Measurements from ENCODE around the gene PZP.

The PZP gene

GRCh38 chr12:9163392-9163791 lies 44.8 kb downstream of the PZP start:
- Histone ChIP-seq H3K9me3 (ENCODE audit: control extremely low read depth in 1 of 5, control insufficient read depth in 4 of 5, insufficient read depth in 2 of 5, low read depth in 1 of 5, low read length in 4 of 5) (no peaks in the 10 kb centered on the region), H3K4me3 (ENCODE audit: control insufficient read depth in 1 of 7, extremely low read depth in 1 of 7, insufficient read depth in 4 of 7, low read depth in 2 of 7, low read length in 6 of 7) (no peak overlapping the region), H3K27me3 (replicated peaks in 2 of 5; ENCODE audit: control insufficient read depth in 4 of 5, insufficient read depth in 5 of 5, low read length in 4 of 5) (no peaks in the 10 kb centered on the region), H3K36me3 (ENCODE audit: control insufficient read depth in 4 of 4, insufficient read depth in 4 of 4, low read length in 3 of 4) (no peaks in the 10 kb centered on the region), H3K27ac (ENCODE audit: insufficient read depth in 1 of 2, low read depth in 1 of 2, low read length in 2 of 2, poor library complexity in 1 of 2, severe bottlenecking in 2 of 2) (no peak overlapping the region), H3K4me1 (ENCODE audit: control extremely low read depth in 1 of 4, control insufficient read depth in 4 of 4, insufficient read depth in 4 of 4, low read length in 3 of 4) (no peaks in the 10 kb centered on the region)
- DNase-seq, result no peak
- CTCF ChIA-PET, result interaction anchor here (0.6 to 1.1 kb wide), 2 partner anchors 28 to 170 kb away, joined by 3 read pairs; no protein-coding TSS in a partner anchor
- WGBS (ENCODE audit: insufficient coverage), result no CpG with 5 or more reads among the region's 5 CpGs
- POLR2A ChIA-PET, result no interaction called here

DNA sequence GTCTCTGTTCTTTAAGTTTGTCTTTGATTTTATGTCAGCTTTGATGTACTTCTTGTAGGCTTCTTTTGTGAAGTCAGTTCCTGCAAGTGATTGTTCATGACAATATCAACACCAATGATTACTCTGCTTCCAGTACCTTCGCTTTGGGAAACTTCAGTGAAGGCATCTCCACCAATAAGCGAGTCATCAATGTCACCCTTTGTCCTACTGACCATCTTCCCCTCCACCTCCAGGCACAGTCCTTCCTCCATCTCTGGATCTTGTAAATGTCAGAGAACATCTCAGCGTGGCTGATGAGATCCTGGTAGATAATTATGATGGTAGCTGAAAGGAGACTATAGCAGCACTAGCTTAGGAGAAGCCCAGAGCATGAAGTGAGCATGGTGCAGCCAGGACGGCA lies 52.1 kb downstream of the PZP start:
- ChIA-PET POLR2A (no interaction called here), CTCF (interaction anchor here (0.6 kb wide), 1 partner anchor 308 kb away, joined by 3 read pairs; no protein-coding TSS in a partner anchor)
- no peaks in the 10 kb centered on the region for H3K27me3 ChIP-seq (replicated peaks in 2 of 5; ENCODE audit: control insufficient read depth in 4 of 5, insufficient read depth in 5 of 5, low read length in 4 of 5)
- DNase-seq, result no peak
- 100% methylated on average over 3 of the region's 4 CpGs for WGBS (ENCODE audit: insufficient coverage)
- no peaks in the 10 kb centered on the region for H3K36me3 ChIP-seq (ENCODE audit: control insufficient read depth in 4 of 4, insufficient read depth in 4 of 4, low read length in 3 of 4)
- no peak overlapping the region for H3K4me3 ChIP-seq (ENCODE audit: control insufficient read depth in 1 of 7, extremely low read depth in 1 of 7, insufficient read depth in 4 of 7, low read depth in 2 of 7, low read length in 6 of 7)
- H3K27ac ChIP-seq (ENCODE audit: insufficient read depth in 1 of 2, low read depth in 1 of 2, low read length in 2 of 2, poor library complexity in 1 of 2, severe bottlenecking in 2 of 2), result no peak overlapping the region
- no peaks in the 10 kb centered on the region for H3K4me1 ChIP-seq (ENCODE audit: control extremely low read depth in 1 of 4, control insufficient read depth in 4 of 4, insufficient read depth in 4 of 4, low read length in 3 of 4)
- no peaks in the 10 kb centered on the region for H3K9me3 ChIP-seq (ENCODE audit: control extremely low read depth in 1 of 5, control insufficient read depth in 4 of 5, insufficient read depth in 2 of 5, low read depth in 1 of 5, low read length in 4 of 5)

DNA sequence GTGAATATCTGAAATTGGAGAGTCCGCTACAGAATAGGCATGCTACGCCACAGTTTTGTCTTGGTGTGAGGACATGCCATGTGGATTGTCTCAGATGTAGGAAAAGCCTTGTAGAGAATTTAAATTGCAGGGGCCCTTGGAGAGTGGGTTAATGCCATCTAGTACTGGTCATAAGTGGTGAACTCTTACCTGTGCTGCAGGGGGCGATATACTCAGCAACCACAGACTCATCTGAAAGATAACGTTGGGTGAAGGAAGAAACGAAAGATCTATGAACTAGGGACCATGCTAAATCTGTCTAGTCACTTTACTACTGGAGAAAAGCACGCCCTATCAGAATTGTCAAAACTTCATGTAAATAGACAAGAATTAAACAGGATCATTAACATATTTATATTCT lies 58.8 kb downstream of the PZP start:
- Histone ChIP-seq H3K36me3 (ENCODE audit: control insufficient read depth in 4 of 4, insufficient read depth in 4 of 4, low read length in 3 of 4) (no peaks in the 10 kb centered on the region), H3K27ac (ENCODE audit: insufficient read depth in 1 of 2, low read depth in 1 of 2, low read length in 2 of 2, poor library complexity in 1 of 2, severe bottlenecking in 2 of 2) (no peak overlapping the region), H3K4me1 (ENCODE audit: control extremely low read depth in 1 of 4, control insufficient read depth in 4 of 4, insufficient read depth in 4 of 4, low read length in 3 of 4) (no peaks in the 10 kb centered on the region), H3K27me3 (replicated peaks in 2 of 5; ENCODE audit: control insufficient read depth in 4 of 5, insufficient read depth in 5 of 5, low read length in 4 of 5) (no peaks in the 10 kb centered on the region), H3K4me3 (ENCODE audit: control insufficient read depth in 1 of 7, extremely low read depth in 1 of 7, insufficient read depth in 4 of 7, low read depth in 2 of 7, low read length in 6 of 7) (no peak overlapping the region), H3K9me3 (ENCODE audit: control extremely low read depth in 1 of 5, control insufficient read depth in 4 of 5, insufficient read depth in 2 of 5, low read depth in 1 of 5, low read length in 4 of 5) (peaks cover 0 to 17% (median 2%) of the 10 kb centered on the region in 5 experiments)
- WGBS (ENCODE audit: insufficient coverage), result 98% methylated on average over 4 of the region's 6 CpGs
- POLR2A ChIA-PET, result no interaction called here
- CTCF ChIA-PET, result no interaction called here
- no peak for DNase-seq

DNA sequence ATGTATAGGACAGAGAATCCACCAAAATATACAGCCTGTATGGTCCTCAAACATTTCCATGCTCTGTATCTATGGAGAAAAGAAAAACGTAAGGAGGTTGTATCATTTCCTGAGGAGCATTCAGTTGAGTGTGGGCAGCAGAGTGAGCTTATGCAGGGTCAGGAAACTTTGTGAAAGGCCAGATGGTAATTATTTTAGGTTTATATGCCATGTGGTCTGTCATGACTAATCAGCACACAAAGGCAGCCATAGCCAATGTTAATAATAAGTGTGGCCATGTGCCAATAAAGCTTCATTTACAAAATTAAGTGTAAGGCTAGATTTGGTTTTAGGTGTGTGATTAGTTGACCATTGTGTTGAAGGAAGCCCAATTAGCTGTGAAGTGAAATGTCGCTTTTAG lies 59.3 kb downstream of the PZP start:
- Histone ChIP-seq H3K36me3 (ENCODE audit: control insufficient read depth in 4 of 4, insufficient read depth in 4 of 4, low read length in 3 of 4) (no peaks in the 10 kb centered on the region), H3K27ac (ENCODE audit: insufficient read depth in 1 of 2, low read depth in 1 of 2, low read length in 2 of 2, poor library complexity in 1 of 2, severe bottlenecking in 2 of 2) (no peak overlapping the region), H3K4me1 (ENCODE audit: control extremely low read depth in 1 of 4, control insufficient read depth in 4 of 4, insufficient read depth in 4 of 4, low read length in 3 of 4) (no peaks in the 10 kb centered on the region), H3K9me3 (ENCODE audit: control extremely low read depth in 1 of 5, control insufficient read depth in 4 of 5, insufficient read depth in 2 of 5, low read depth in 1 of 5, low read length in 4 of 5) (peaks cover 1 to 22% (median 3%) of the 10 kb centered on the region in 5 experiments), H3K4me3 (ENCODE audit: control insufficient read depth in 1 of 7, extremely low read depth in 1 of 7, insufficient read depth in 4 of 7, low read depth in 2 of 7, low read length in 6 of 7) (no peak overlapping the region), H3K27me3 (replicated peaks in 2 of 5; ENCODE audit: control insufficient read depth in 4 of 5, insufficient read depth in 5 of 5, low read length in 4 of 5) (no peaks in the 10 kb centered on the region)
- DNase-seq, result no peak
- ChIA-PET CTCF (no interaction called here), POLR2A (no interaction called here)
- WGBS (ENCODE audit: insufficient coverage), result 83% methylated on average over 1 of the region's 2 CpGs

DNA sequence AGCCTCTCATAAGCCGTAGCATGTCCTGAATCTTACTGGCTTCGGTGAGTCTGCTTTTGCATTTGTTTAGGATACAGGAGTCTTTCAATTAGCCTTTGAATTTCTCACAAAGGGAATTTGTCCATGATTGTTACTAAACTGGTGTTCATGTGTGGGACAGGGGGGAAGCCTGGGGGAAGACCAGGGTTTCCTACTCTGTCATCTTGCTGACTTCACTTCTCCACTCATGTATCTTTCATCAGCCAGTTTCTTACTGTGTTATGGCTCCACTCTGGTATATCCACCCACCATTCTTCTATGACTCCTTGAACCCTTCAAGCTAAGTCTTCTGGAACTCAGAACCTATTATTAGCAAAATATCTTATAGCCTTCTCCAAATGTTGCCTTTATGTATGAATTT lies 60.7 kb downstream of the PZP start:
- no peak for DNase-seq
- POLR2A ChIA-PET, result no interaction called here
- no peak overlapping the region for H3K27ac ChIP-seq (ENCODE audit: insufficient read depth in 1 of 2, low read depth in 1 of 2, low read length in 2 of 2, poor library complexity in 1 of 2, severe bottlenecking in 2 of 2)
- no peaks in the 10 kb centered on the region for H3K27me3 ChIP-seq (replicated peaks in 2 of 5; ENCODE audit: control insufficient read depth in 4 of 5, insufficient read depth in 5 of 5, low read length in 4 of 5)
- H3K9me3 ChIP-seq (ENCODE audit: control extremely low read depth in 1 of 5, control insufficient read depth in 4 of 5, insufficient read depth in 2 of 5, low read depth in 1 of 5, low read length in 4 of 5), result peaks cover 1 to 30% (median 6%) of the 10 kb centered on the region in 5 experiments
- no peaks in the 10 kb centered on the region for H3K4me1 ChIP-seq (ENCODE audit: control extremely low read depth in 1 of 4, control insufficient read depth in 4 of 4, insufficient read depth in 4 of 4, low read length in 3 of 4)
- H3K4me3 ChIP-seq (ENCODE audit: control insufficient read depth in 1 of 7, extremely low read depth in 1 of 7, insufficient read depth in 4 of 7, low read depth in 2 of 7, low read length in 6 of 7), result no peak overlapping the region
- no peaks in the 10 kb centered on the region for H3K36me3 ChIP-seq (ENCODE audit: control insufficient read depth in 4 of 4, insufficient read depth in 4 of 4, low read length in 3 of 4)
- 100% methylated on average over 1 of the region's 2 CpGs for WGBS (ENCODE audit: insufficient coverage)
- CTCF ChIA-PET, result no interaction called here

GRCh38 chr12:9144730-9145106 lies 63.5 kb downstream of the PZP start:
- ChIA-PET POLR2A (no interaction called here), CTCF (no interaction called here)
- Histone ChIP-seq H3K4me3 (ENCODE audit: control insufficient read depth in 1 of 7, extremely low read depth in 1 of 7, insufficient read depth in 4 of 7, low read depth in 2 of 7, low read length in 6 of 7) (no peak overlapping the region), H3K9me3 (ENCODE audit: control extremely low read depth in 1 of 5, control insufficient read depth in 4 of 5, insufficient read depth in 2 of 5, low read depth in 1 of 5, low read length in 4 of 5) (peaks cover 3 to 36% (median 6%) of the 10 kb centered on the region in 5 experiments), H3K27me3 (replicated peaks in 2 of 5; ENCODE audit: control insufficient read depth in 4 of 5, insufficient read depth in 5 of 5, low read length in 4 of 5) (no peaks in the 10 kb centered on the region), H3K27ac (ENCODE audit: insufficient read depth in 1 of 2, low read depth in 1 of 2, low read length in 2 of 2, poor library complexity in 1 of 2, severe bottlenecking in 2 of 2) (no peak overlapping the region), H3K4me1 (ENCODE audit: control extremely low read depth in 1 of 4, control insufficient read depth in 4 of 4, insufficient read depth in 4 of 4, low read length in 3 of 4) (no peaks in the 10 kb centered on the region), H3K36me3 (ENCODE audit: control insufficient read depth in 4 of 4, insufficient read depth in 4 of 4, low read length in 3 of 4) (no peaks in the 10 kb centered on the region)
- DNase-seq, result no peak
- 83% methylated on average over 2 of the region's 4 CpGs for WGBS (ENCODE audit: insufficient coverage)

- POLR2A ChIA-PET, result no interaction called here
These were observed 64.1 kb downstream of the PZP start for GRCh38 chr12:9143929-9144729.

More at GRCh38 chr12:9143929-9144729, 64.1 kb downstream of the PZP start:
- no peak overlapping the region for H3K27ac ChIP-seq (ENCODE audit: insufficient read depth in 1 of 2, low read depth in 1 of 2, low read length in 2 of 2, poor library complexity in 1 of 2, severe bottlenecking in 2 of 2)
- 100% methylated on average over 3 of the region's 3 CpGs for WGBS (ENCODE audit: insufficient coverage)
- H3K27me3 ChIP-seq (replicated peaks in 2 of 5; ENCODE audit: control insufficient read depth in 4 of 5, insufficient read depth in 5 of 5, low read length in 4 of 5), result no peaks in the 10 kb centered on the region
- H3K36me3 ChIP-seq (ENCODE audit: control insufficient read depth in 4 of 4, insufficient read depth in 4 of 4, low read length in 3 of 4), result no peaks in the 10 kb centered on the region
- DNase-seq, result no peak
- no peak overlapping the region for H3K4me3 ChIP-seq (ENCODE audit: control insufficient read depth in 1 of 7, extremely low read depth in 1 of 7, insufficient read depth in 4 of 7, low read depth in 2 of 7, low read length in 6 of 7)
- H3K9me3 ChIP-seq (ENCODE audit: control extremely low read depth in 1 of 5, control insufficient read depth in 4 of 5, insufficient read depth in 2 of 5, low read depth in 1 of 5, low read length in 4 of 5), result peaks cover 3 to 38% (median 6%) of the 10 kb centered on the region in 5 experiments
- no peaks in the 10 kb centered on the region for H3K4me1 ChIP-seq (ENCODE audit: control extremely low read depth in 1 of 4, control insufficient read depth in 4 of 4, insufficient read depth in 4 of 4, low read length in 3 of 4)
- CTCF ChIA-PET, result no interaction called here
